SH-SY5Y (cell line): ENCODE measurements around the gene RPL35A.

Source experiments
- GATA2 ChIP-seq: IDR thresholded peaks from 2 replicates; pipeline ENCODE4 v1.6.1; 2011; ENCODE audit warnings: mild to moderate bottlenecking, low read depth, low read length
- GATA3 ChIP-seq: IDR thresholded peaks from 2 replicates; pipeline ENCODE4 v1.6.1; 2011; ENCODE audit warnings: low read depth, mild to moderate bottlenecking, low read length, moderate library complexity

- TF ChIP-seq GATA2 (no peak), GATA3 (no peak)
These were observed 7.8 kb downstream of the RPL35A start for GRCh38 chr3:197957790-197958133.
